ENCODE data around the gene MGAT4B. TPM values are rescaled to one million over a fixed set of nuclear protein-coding genes. Genes with fewer than 3 reads are reported as not detected.

The MGAT4B gene
- total and polyA plus RNA-seq, 4 donors, result 42.0 to 156 (median 83.7) TPM

DNA sequence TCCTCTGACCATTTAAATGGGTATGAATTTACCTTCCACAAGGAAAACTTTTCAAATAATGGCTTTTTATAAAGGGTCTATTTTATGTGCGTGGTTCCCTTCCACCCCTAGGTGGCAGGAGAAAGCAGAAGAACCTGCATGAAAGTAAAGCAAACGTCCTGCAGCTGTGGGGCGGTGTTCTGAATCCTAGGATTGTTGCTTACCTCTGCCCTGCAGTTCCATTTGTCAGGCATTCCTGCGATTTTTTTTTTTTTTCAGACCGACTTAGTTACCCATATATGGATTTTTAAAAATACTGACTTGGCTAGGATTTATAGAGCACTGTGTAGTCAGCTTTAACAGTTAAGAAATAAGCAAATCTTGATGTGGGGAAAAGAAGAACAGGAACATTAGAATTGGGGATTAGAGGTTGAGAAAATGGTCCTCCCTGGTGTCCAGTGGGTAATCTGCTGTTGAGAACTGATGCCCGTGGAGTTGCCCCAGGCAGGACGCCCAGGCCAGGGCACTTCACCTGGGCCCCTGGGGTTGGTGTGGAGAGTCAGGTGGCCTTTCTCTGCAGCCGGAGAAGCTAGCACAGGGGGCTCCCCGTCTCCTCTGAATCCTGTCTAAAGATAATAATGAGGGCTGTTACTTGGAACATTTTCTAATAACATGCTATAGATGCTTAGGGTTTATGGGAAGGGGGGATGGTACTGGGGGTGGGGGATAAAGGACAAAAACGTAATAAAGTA is 43.3 kb downstream of the MGAT4B start:
- no peak overlapping the region for H3K9ac ChIP-seq (ENCODE audit: low read depth in 1 of 2, low read length in 2 of 2)
- H3K36me3 ChIP-seq (ENCODE audit: control insufficient read depth in 4 of 4, insufficient read depth in 3 of 4, low read depth in 1 of 4, low read length in 3 of 4), result peaks cover 0 to 7% (median 4%) of the 10 kb centered on the region in 4 donors
- peak; percentile 50 for DNase-seq (ENCODE audit: low spot score)
- peak overlapping the region in 1 of 2 donors; percentile 32 for H3K27ac ChIP-seq (ENCODE audit: low read depth in 1 of 2, low read length in 2 of 2)
- no peaks in the 10 kb centered on the region for H3K27me3 ChIP-seq (ENCODE audit: control insufficient read depth in 4 of 4, insufficient read depth in 4 of 4, low read length in 3 of 4)
- WGBS, result 26% methylated on average over 10 of the region's 10 CpGs
- H3K4me3 ChIP-seq (ENCODE audit: low read depth in 1 of 3, low read length in 3 of 3), result no peak overlapping the region
- H3K4me1 ChIP-seq (ENCODE audit: control insufficient read depth in 4 of 4, insufficient read depth in 4 of 4, low read length in 3 of 4), result peaks cover 24 to 62% (median 56%) of the 10 kb centered on the region in 4 donors
- no peaks in the 10 kb centered on the region for H3K9me3 ChIP-seq (ENCODE audit: control insufficient read depth in 4 of 4, low read length in 3 of 4)
- TF ChIP-seq SP1 (IDR thresholded peaks at IDR 0.05), result peak; percentile 43
- peak in 1 of 2 donors; percentile 7 for TF ChIP-seq RXRA (IDR thresholded peaks at IDR 0.05)
- no peak for TF ChIP-seq JUND (IDR thresholded peaks at IDR 0.05)
- peak; percentile 90 to 91 for TF ChIP-seq RAD21 (IDR thresholded peaks at IDR 0.05)
- TF ChIP-seq NR2F2 (IDR thresholded peaks at IDR 0.05), result peak; percentile 24
- peak; percentile 3 for TF ChIP-seq YY1 (IDR thresholded peaks at IDR 0.05)
- TF ChIP-seq, protein P1, sequence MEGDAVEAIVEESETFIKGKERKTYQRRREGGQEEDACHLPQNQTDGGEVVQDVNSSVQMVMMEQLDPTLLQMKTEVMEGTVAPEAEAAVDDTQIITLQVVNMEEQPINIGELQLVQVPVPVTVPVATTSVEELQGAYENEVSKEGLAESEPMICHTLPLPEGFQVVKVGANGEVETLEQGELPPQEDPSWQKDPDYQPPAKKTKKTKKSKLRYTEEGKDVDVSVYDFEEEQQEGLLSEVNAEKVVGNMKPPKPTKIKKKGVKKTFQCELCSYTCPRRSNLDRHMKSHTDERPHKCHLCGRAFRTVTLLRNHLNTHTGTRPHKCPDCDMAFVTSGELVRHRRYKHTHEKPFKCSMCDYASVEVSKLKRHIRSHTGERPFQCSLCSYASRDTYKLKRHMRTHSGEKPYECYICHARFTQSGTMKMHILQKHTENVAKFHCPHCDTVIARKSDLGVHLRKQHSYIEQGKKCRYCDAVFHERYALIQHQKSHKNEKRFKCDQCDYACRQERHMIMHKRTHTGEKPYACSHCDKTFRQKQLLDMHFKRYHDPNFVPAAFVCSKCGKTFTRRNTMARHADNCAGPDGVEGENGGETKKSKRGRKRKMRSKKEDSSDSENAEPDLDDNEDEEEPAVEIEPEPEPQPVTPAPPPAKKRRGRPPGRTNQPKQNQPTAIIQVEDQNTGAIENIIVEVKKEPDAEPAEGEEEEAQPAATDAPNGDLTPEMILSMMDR (IDR thresholded peaks at IDR 0.05; ENCODE audit: low read depth, low read length, missing input control), result peak; percentile 80
- no peak for TF ChIP-seq HNF4A (conservative IDR thresholded peaks at IDR 0.05)

GRCh38 chr5:179762781-179763176 is 43.9 kb downstream of the MGAT4B start:
- H3K9me3 ChIP-seq (ENCODE audit: control insufficient read depth in 4 of 4, low read length in 3 of 4), result no peaks in the 10 kb centered on the region
- no peak overlapping the region for H3K9ac ChIP-seq (ENCODE audit: low read depth in 1 of 2, low read length in 2 of 2)
- H3K4me3 ChIP-seq (ENCODE audit: low read depth in 1 of 3, low read length in 3 of 3), result no peak overlapping the region
- peaks cover 24 to 65% (median 54%) of the 10 kb centered on the region in 4 donors for H3K4me1 ChIP-seq (ENCODE audit: control insufficient read depth in 4 of 4, insufficient read depth in 4 of 4, low read length in 3 of 4)
- no peak for DNase-seq (ENCODE audit: low spot score)
- no peak for TF ChIP-seq ATF3 (IDR thresholded peaks at IDR 0.05)
- no peak for TF ChIP-seq RAD21 (IDR thresholded peaks at IDR 0.05)
- TF ChIP-seq, protein P2, sequence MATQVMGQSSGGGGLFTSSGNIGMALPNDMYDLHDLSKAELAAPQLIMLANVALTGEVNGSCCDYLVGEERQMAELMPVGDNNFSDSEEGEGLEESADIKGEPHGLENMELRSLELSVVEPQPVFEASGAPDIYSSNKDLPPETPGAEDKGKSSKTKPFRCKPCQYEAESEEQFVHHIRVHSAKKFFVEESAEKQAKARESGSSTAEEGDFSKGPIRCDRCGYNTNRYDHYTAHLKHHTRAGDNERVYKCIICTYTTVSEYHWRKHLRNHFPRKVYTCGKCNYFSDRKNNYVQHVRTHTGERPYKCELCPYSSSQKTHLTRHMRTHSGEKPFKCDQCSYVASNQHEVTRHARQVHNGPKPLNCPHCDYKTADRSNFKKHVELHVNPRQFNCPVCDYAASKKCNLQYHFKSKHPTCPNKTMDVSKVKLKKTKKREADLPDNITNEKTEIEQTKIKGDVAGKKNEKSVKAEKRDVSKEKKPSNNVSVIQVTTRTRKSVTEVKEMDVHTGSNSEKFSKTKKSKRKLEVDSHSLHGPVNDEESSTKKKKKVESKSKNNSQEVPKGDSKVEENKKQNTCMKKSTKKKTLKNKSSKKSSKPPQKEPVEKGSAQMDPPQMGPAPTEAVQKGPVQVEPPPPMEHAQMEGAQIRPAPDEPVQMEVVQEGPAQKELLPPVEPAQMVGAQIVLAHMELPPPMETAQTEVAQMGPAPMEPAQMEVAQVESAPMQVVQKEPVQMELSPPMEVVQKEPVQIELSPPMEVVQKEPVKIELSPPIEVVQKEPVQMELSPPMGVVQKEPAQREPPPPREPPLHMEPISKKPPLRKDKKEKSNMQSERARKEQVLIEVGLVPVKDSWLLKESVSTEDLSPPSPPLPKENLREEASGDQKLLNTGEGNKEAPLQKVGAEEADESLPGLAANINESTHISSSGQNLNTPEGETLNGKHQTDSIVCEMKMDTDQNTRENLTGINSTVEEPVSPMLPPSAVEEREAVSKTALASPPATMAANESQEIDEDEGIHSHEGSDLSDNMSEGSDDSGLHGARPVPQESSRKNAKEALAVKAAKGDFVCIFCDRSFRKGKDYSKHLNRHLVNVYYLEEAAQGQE (IDR thresholded peaks at IDR 0.05), result peak; percentile 11
- no peak for TF ChIP-seq FOXA2 (IDR thresholded peaks at IDR 0.05)
- no peak for TF ChIP-seq FOXA1 (IDR thresholded peaks at IDR 0.05)
- TF ChIP-seq SP1 (IDR thresholded peaks at IDR 0.05), result no peak
- peak; percentile 18 for TF ChIP-seq YY1 (IDR thresholded peaks at IDR 0.05)
- no peak for TF ChIP-seq GABPA (IDR thresholded peaks at IDR 0.05 in 1 of 2, conservative IDR thresholded peaks at IDR 0.05 in 1 of 2)
- no peak for TF ChIP-seq HNF4A (conservative IDR thresholded peaks at IDR 0.05)
- TF ChIP-seq, protein P3, sequence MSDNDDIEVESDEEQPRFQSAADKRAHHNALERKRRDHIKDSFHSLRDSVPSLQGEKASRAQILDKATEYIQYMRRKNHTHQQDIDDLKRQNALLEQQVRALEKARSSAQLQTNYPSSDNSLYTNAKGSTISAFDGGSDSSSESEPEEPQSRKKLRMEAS (IDR thresholded peaks at IDR 0.05), result no peak
- no peak for TF ChIP-seq ZBTB33 (IDR thresholded peaks at IDR 0.05)
- no peak for TF ChIP-seq EGR1 (IDR thresholded peaks at IDR 0.05; ENCODE audit: low read depth in 2 of 2)
- no peak for TF ChIP-seq HNF4G (IDR thresholded peaks at IDR 0.05)
- 8% methylated on average over 3 of the region's 3 CpGs for WGBS
- peaks cover 0 to 7% (median 4%) of the 10 kb centered on the region in 4 donors for H3K36me3 ChIP-seq (ENCODE audit: control insufficient read depth in 4 of 4, insufficient read depth in 3 of 4, low read depth in 1 of 4, low read length in 3 of 4)
- no peaks in the 10 kb centered on the region for H3K27me3 ChIP-seq (ENCODE audit: control insufficient read depth in 4 of 4, insufficient read depth in 4 of 4, low read length in 3 of 4)
- H3K27ac ChIP-seq (ENCODE audit: low read depth in 1 of 2, low read length in 2 of 2), result peak overlapping the region; percentile 2 to 32
